NCI-H1092 (cell line): ENCODE measurements around the gene CCDC60.

Experiments
- DNase-seq: peaks from one replicate; lab custom pipeline; 2025; lab: John Stamatoyannopoulos, UW

The CCDC60 gene

GRCh38 chr12:119544765-119545625 is 210.5 kb downstream of the CCDC60 start:
- peak; percentile 31 for DNase-seq

- no peak for DNase-seq
These were observed 211.8 kb downstream of the CCDC60 start for GRCh38 chr12:119546340-119546739.

DNA sequence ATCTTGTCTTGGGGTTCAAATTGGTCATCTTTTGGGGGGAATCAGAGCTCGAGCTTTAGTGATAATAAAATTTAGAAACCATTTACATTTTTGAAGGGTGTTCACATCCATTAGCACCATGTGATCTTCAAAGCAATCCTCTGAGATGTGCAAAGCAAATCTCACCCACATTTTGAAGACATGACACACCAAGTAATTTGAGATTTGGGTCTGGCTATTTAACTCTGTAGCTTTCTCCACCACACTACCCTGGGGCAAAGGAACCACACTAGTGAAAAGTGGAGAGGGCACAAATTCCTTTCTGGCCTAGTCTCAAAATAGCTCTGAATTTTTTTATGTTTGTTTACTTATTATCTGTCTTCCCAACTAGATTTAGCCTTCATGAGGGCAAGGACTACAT is 212.5 kb downstream of the CCDC60 start:
- no peak for DNase-seq

GRCh38 chr12:119556854-119557253 is 222.3 kb downstream of the CCDC60 start:
- no peak for DNase-seq

DNA sequence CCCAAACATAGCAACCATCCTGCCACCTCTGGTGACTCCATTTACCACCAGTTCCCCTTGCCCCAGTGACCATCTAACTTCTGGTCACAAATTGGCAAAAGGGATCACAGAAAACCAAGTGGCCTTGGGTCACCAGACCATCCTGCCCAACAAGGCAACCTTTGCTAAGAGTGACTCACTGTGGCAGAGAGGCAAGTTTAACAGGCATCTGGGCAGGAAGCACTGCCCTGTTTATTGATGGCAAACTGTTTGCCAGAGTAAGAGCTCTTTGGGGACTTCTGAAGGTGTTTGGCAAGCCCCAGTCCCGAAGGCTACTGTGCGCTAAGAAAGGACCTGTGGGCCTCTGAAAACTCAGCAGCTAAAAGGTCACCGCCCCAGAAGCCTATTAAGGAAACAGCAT is 230.9 kb downstream of the CCDC60 start:
- no peak for DNase-seq

GRCh38 chr12:119570771-119571170 is 236.2 kb downstream of the CCDC60 start:
- no peak for DNase-seq

DNA sequence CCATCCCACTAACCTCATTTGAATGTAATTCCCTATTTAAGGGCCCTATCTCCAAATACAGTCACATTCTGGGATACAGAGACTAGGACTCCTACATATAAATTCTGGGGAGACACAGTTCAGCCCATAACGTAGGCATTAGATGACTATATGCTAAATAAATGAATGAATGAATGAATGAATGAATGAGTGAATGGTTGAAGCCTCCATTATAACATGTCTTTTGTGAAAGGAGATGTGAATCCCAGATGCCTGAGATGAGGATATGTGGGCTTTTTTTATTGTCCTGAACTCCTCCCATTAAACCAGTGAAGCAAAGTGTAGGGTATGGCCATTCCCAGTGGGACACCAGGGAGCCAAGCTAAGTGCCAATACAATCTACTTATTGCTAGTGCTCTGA is 238.6 kb downstream of the CCDC60 start:
- DNase-seq = no peak

- no peak for DNase-seq
These were observed 239.7 kb downstream of the CCDC60 start for GRCh38 chr12:119574255-119574654.

- DNase-seq = no peak
These were observed 241.7 kb downstream of the CCDC60 start for GRCh38 chr12:119576118-119576810.

GRCh38 chr12:119576915-119577314 is 242.4 kb downstream of the CCDC60 start:
- no peak for DNase-seq

- DNase-seq = no peak
These were observed 243.6 kb downstream of the CCDC60 start for GRCh38 chr12:119578112-119578511.

- no peak for DNase-seq
These were observed 254.6 kb downstream of the CCDC60 start for GRCh38 chr12:119589097-119589496.

- DNase-seq = no peak
These were observed 255.1 kb downstream of the CCDC60 start for GRCh38 chr12:119589634-119590033.
